PC-9 (cell line): ENCODE results near the gene PIK3C3. TPM values are rescaled to one million over a fixed set of nuclear protein-coding genes. Genes with fewer than 3 reads are reported as not detected.

Source experiments
- BruUV-seq: library from RNA; stranded (reverse); fragments of 400-500 nt; replicated peaks from 2 replicates; lab custom pipeline; 2021; lab: Mats Ljungman, UMichigan
- CTCF ChIA-PET: fragments of 300-600 bp; sonication (Branson Sonifier 250); formaldehyde crosslinking; loops from one replicate; lab custom pipeline; 2022; ENCODE audit warnings: antibody characterized with exemption; lab: Charles Lee
- POLR2A ChIA-PET: fragments of 300-600 bp; sonication (Branson Sonifier 250); formaldehyde crosslinking; loops from one replicate; lab custom pipeline; 2022; ENCODE audit warnings: antibody characterized with exemption; ENCODE audit not compliant: unreplicated experiment; lab: Charles Lee
- DNase-seq, 2 experiments: peaks; one replicate each; pipeline versions ENCODE4 v3.0.0 to v3.0.0-alpha.2; 2015 to 2022; ENCODE audit warnings: mixed read lengths in 1 of 2
- H2AFZ ChIP-seq: fragments of 200-600 bp; sonication (generic); 2 replicates; pipeline ENCODE4 v1.8.1; 2017; ENCODE audit warnings: antibody characterized with exemption
- H3F3A ChIP-seq: fragments of 200-600 bp; sonication (generic); 2 replicates; pipeline ENCODE4 v1.8.1; 2017; ENCODE audit warnings: antibody characterized with exemption, mild to moderate bottlenecking, low read depth; ENCODE audit not compliant: insufficient read depth
- H3K27ac ChIP-seq: fragments of 200-600 bp; sonication (generic); 2 replicates; pipeline ENCODE4 v1.6.1; 2016; ENCODE audit warnings: mixed run types
- H3K27me3 ChIP-seq: fragments of 200-600 bp; sonication (generic); 2 replicates; pipeline ENCODE4 v1.6.1; 2016; ENCODE audit warnings: low read depth, mixed run types; ENCODE audit not compliant: insufficient read depth
- H3K36me3 ChIP-seq: fragments of 200-600 bp; sonication (generic); 2 replicates; pipeline ENCODE4 v1.6.1; 2016; ENCODE audit warnings: low read depth, mixed run types
- H3K4me1 ChIP-seq: fragments of 200-600 bp; sonication (generic); replicated peaks from 2 replicates; pipeline ENCODE4 v1.6.1; 2016; ENCODE audit warnings: mixed run types; ENCODE audit not compliant: insufficient read depth
- H3K4me2 ChIP-seq: fragments of 200-600 bp; sonication (generic); 2 replicates; pipeline ENCODE4 v1.6.1; 2017; ENCODE audit warnings: mixed run types
- H3K4me3 ChIP-seq: fragments of 200-600 bp; sonication (generic); 2 replicates; pipeline ENCODE4 v1.6.1; 2016; ENCODE audit warnings: mixed run types
- H3K79me2 ChIP-seq: fragments of 200-600 bp; sonication (generic); 2 replicates; pipeline ENCODE4 v1.6.1; 2017; ENCODE audit warnings: low read depth, mixed run types
- H3K9me2 ChIP-seq: fragments of 200-600 bp; sonication (generic); 2 replicates; pipeline ENCODE4 v1.8.1; 2017; ENCODE audit warnings: mild to moderate bottlenecking; ENCODE audit not compliant: insufficient read depth
- H3K9me3 ChIP-seq: fragments of 200-600 bp; sonication (generic); 2 replicates; pipeline ENCODE4 v1.8.1; 2016; ENCODE audit warnings: low read depth; ENCODE audit not compliant: insufficient read depth
- H4K20me1 ChIP-seq: fragments of 200-600 bp; sonication (generic); 2 replicates; pipeline ENCODE4 v1.8.1; 2017; ENCODE audit not compliant: insufficient read depth
- EZH2 ChIP-seq: fragments of 200-600 bp; sonication (generic); IDR thresholded peaks from 2 replicates; pipeline ENCODE4 v1.8.0; 2017; ENCODE audit warnings: antibody characterized with exemption, low read depth
- intact Hi-C: fragments of 100-400 bp; cut with micrococcal nuclease; formaldehyde crosslinking; loops from one replicate; pipeline ENCODE4 v1.10.0; 2022; ENCODE audit not compliant: unreplicated experiment
- total RNA-seq: library from RNA; stranded (reverse); gene quantifications from 2 replicates; pipeline ENCODE4 v1.2.3, GENCODE V29; 2021
- TF ChIP-seq, protein P1 (sequence below): fragments of 200-600 bp; sonication (generic); conservative IDR thresholded peaks from 2 replicates; pipeline ENCODE4 v1.6.1; 2017; ENCODE audit warnings: mixed run types, antibody characterized with exemption, mild to moderate bottlenecking, moderate library complexity

The PIK3C3 gene
- total RNA-seq, 1 experiment from 2014 or later = 31.4 TPM

- POLR2A ChIA-PET = no interaction called here
- no peaks in the 10 kb centered on the region for H3K27me3 ChIP-seq
- H3K4me1 ChIP-seq = no peaks in the 10 kb centered on the region
- no peak overlapping the region for H3K4me3 ChIP-seq
- no peaks in the 10 kb centered on the region for H3K9me3 ChIP-seq
- DNase-seq = no peak
- CTCF ChIA-PET = no interaction called here
- intact Hi-C loops = no loop called here
- no TSS peak for BruUV-seq
- H3K9me2 ChIP-seq = no peaks in the 10 kb centered on the region
- H3K36me3 ChIP-seq = peaks cover 3% of the 10 kb centered on the region; the same call in 1 of the 2 replicates
- no peaks in the 10 kb centered on the region for H3K79me2 ChIP-seq
- H4K20me1 ChIP-seq = no peaks in the 10 kb centered on the region
- TF ChIP-seq EZH2 = no peak
- TF ChIP-seq, protein P1, sequence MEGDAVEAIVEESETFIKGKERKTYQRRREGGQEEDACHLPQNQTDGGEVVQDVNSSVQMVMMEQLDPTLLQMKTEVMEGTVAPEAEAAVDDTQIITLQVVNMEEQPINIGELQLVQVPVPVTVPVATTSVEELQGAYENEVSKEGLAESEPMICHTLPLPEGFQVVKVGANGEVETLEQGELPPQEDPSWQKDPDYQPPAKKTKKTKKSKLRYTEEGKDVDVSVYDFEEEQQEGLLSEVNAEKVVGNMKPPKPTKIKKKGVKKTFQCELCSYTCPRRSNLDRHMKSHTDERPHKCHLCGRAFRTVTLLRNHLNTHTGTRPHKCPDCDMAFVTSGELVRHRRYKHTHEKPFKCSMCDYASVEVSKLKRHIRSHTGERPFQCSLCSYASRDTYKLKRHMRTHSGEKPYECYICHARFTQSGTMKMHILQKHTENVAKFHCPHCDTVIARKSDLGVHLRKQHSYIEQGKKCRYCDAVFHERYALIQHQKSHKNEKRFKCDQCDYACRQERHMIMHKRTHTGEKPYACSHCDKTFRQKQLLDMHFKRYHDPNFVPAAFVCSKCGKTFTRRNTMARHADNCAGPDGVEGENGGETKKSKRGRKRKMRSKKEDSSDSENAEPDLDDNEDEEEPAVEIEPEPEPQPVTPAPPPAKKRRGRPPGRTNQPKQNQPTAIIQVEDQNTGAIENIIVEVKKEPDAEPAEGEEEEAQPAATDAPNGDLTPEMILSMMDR = no peak
- H3K4me2 ChIP-seq = no peak overlapping the region
- H3F3A ChIP-seq = no peaks in the 10 kb centered on the region
- no peak overlapping the region for H3K27ac ChIP-seq
- no peak overlapping the region for H2AFZ ChIP-seq
These were observed 69.1 kb downstream of the PIK3C3 start for GRCh38 chr18:42024131-42024530.

DNA sequence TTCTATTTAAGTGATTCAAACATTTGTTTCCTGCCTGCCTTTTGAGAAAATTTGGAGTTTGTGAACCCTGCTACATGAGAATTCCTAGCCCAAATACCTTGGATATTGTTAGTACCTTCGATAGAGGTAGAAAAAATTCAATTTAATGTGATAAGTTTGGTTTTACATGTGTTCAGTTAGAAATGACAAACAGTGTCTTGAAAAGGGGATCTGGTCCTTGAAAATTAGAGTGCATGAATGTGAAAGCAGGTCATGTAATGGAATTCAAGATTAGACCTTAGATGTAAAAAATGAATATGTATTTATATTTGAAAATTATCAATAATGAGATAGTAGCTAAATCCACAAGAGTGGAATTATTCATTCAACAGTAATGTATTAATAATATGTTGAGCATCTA, 70.5 kb downstream of the PIK3C3 start:
- Histone ChIP-seq H3K4me2 (no peak overlapping the region), H3K79me2 (no peaks in the 10 kb centered on the region), H3K9me2 (no peaks in the 10 kb centered on the region), H4K20me1 (no peaks in the 10 kb centered on the region), H3F3A (no peaks in the 10 kb centered on the region), H3K4me3 (no peak overlapping the region), H3K27me3 (no peaks in the 10 kb centered on the region), H3K9me3 (no peaks in the 10 kb centered on the region), H3K36me3 (peaks cover 3% of the 10 kb centered on the region; the same call in 1 of the 2 replicates), H2AFZ (no peak overlapping the region), H3K27ac (no peak overlapping the region), H3K4me1 (no peaks in the 10 kb centered on the region)
- POLR2A ChIA-PET = no interaction called here
- TF ChIP-seq, protein P1 = no peak
- TF ChIP-seq EZH2 = no peak
- BruUV-seq = no TSS peak
- intact Hi-C loops = no loop called here
- DNase-seq = no peak
- CTCF ChIA-PET = no interaction called here

GRCh38 chr18:42025974-42026625, 71.1 kb downstream of the PIK3C3 start:
- no peaks in the 10 kb centered on the region for H3K4me1 ChIP-seq
- intact Hi-C loops = no loop called here
- H4K20me1 ChIP-seq = no peaks in the 10 kb centered on the region
- TF ChIP-seq, protein P1 = no peak
- TF ChIP-seq EZH2 = no peak
- H3F3A ChIP-seq = no peaks in the 10 kb centered on the region
- no peak overlapping the region for H3K27ac ChIP-seq
- no peaks in the 10 kb centered on the region for H3K9me3 ChIP-seq
- BruUV-seq = no TSS peak
- ChIA-PET POLR2A (no interaction called here), CTCF (no interaction called here)
- no peaks in the 10 kb centered on the region for H3K27me3 ChIP-seq
- no peak overlapping the region for H2AFZ ChIP-seq
- DNase-seq = no peak
- H3K9me2 ChIP-seq = no peaks in the 10 kb centered on the region
- no peak overlapping the region for H3K4me2 ChIP-seq
- no peak overlapping the region for H3K4me3 ChIP-seq
- no peaks in the 10 kb centered on the region for H3K79me2 ChIP-seq
- no peaks in the 10 kb centered on the region for H3K36me3 ChIP-seq
